ENCODE data around the gene RNH1.

RNH1 gene

DNA sequence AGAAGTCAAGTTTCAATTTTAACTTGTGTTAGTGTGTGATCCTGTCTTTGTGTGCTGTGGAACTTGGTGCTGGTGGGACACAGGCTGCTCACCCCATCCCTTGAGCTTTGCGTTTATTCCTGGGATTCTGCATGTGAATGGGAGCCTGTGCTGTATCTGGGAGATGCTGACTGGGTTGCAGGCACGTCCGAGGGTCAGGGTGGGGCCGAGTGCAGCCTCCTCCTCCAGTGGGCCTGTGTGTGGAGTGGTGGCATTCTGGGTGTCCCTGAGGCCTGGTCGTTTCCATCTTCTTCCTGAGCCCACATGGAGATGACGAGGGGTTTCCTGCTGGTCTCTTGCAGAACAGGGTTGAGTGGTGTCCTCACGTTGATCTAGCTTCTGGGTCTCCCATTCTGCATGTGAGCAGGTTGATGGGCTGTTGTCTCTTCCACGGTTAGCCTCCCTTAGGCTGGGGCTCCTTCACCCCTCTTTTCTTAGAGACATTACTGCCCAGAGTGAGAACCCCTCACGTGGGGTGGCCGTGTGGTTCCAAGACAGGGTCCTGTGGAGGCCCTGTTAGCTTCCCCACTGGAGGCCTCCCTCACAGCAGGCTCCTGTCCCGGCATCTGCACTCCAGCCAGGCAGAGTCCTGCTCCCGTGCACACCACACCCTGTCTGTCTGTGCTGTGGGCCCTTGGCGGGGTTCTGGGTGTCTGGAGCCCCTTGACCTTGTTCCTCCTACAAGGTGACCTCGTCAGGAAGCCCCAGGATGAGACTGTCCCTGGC is 52.1 kb downstream of the RNH1 start:
- no peak for DNase-seq

DNA sequence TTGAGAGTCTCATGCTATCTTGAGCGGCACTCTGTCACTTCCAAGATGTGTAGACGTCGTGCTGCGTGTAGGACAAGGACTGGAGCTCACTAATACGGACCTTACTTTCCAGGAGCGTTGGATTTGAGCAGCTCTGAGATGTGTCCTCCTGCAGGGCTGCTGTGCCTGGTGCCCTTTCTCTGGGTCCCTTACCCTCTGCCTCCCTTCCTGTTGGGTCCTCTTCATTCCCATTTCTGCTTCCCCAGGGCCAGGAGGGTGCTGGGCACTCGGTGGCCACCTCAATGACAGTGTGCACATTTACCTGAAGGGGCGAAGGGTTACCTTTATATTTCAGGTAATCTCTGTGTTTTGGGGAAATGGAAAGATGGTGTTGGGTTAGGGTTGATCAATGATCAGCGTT is 53.0 kb downstream of the RNH1 start:
- DNase-seq = no peak

DNA sequence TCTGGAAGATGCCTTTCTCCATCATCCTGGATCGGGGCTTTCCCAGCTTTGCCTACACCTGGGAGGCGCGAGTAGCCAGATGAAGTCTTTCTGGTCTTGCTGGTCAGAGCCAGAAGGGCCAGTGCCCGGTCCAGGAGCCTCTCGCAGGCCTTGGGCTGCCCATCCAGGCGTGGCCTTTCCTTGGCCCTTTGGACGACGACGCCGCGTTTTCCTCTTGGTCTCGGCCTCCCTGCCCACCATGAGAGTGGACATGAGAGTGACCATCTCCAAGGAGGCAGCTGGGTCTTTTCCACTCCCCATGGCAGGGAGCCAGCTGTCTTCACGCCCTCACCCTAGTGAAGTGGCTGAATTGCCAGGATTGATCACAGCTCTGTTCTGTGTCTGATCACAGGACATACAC is 53.5 kb downstream of the RNH1 start:
- no peak for DNase-seq

DNA sequence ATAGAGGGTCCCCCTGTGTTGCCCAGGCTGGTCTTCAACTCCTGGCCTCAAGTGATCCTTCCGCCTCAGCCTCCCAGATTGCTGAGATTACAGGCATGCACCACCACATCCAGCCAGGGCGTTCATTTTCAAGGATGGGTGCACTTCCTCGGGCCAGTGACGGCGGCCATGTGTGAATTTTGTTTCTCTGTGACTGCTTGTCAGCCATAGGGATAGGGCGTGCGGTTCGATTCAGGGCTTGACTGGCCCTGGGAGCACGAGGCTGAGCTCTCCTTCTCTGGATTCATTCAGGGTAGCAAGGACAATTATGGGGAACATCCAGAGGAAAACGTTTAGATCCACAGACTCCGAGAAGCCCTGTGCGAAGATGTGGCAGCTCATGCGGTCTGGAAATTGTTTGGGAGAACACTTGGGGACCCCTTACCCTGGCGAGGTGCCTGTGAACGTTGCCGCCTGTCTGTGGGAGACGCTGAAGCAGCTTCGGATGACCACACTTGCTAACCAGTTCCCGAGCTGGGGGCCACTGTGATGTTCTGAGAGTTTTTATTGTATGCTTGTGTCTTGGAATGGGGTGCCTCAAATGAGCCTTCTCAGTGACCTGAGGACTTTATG is 54.0 kb downstream of the RNH1 start:
- no peak for DNase-seq

DNA sequence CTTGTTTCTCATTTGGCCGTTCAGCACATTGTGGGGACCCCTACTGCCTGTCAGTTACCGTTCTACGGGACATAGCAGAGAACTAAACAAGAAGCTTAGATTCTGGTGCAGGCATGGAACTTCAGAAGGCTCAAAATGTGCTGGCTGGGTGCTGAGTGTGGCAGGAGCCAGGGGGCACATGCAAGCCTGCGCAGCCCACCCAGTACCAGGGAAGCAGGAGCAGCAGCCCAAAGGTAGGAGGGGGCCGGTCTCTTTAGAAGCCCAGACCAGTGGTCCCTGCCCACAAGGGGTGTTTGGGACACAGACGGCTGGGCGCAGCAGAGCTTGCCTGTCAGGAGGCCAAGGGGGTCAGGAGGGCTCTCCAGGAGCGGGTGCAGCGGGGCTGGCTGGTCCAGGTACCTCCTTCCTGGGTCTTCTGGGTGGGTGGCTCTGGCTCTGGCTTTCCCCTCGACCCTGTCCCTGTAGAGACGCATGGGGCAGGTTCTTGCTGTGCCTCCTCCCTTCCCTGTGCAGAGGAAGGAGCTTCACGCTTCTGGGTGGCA is 54.8 kb downstream of the RNH1 start:
- DNase-seq = no peak

DNA sequence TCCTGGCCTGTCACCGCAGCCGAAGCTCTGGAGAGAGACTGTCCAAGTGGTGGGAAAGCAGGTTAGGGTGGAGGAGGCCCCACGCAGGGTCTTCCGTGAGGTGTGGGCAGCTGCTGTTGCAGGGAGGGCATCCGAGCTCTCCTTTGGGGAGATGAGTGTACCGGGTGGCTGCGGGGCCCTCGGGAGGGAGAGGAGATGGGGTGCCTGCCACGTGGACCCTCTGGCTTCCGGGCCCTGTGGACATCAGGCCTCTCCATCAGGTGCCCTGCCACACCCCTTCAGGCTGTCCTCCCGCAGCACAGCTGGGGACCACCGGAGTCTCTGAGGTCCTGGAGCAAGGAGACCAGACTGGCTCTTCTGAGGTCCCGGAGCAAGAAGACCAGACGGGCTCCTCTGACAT is 55.3 kb downstream of the RNH1 start:
- no peak for DNase-seq

DNA sequence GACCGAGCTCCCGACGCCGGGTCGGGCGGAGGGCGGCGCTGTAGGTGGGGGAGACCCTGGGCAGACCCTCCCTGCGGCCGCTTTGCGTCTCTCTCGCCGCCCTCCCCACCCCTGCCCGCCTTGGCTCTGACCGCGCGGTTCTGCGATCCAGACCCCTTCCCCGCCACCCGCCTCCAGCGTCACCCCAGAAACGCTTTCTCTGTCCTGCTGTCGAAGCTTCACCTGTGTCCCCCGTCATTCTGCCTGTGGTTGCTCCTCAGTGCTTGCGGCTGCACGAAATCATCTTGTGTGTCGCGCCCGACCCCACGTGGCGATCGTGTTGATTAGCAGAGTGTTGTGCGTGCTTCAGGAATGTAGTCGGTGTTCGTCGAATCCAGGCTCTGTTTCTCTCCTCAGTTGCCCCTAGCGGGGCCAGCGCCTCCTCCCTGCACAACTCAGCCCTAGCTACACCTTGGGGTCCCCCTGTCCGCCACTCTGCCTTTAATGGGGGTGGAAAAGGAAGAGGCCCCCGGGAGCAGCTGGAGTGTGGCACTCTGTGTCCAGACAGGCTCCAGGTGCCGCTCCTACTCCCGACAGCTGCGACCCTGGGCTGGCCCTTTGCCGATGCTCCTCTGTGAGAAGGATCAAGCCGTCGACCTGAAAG is 56.1 kb downstream of the RNH1 start:
- DNase-seq = peak; percentile 80

DNA sequence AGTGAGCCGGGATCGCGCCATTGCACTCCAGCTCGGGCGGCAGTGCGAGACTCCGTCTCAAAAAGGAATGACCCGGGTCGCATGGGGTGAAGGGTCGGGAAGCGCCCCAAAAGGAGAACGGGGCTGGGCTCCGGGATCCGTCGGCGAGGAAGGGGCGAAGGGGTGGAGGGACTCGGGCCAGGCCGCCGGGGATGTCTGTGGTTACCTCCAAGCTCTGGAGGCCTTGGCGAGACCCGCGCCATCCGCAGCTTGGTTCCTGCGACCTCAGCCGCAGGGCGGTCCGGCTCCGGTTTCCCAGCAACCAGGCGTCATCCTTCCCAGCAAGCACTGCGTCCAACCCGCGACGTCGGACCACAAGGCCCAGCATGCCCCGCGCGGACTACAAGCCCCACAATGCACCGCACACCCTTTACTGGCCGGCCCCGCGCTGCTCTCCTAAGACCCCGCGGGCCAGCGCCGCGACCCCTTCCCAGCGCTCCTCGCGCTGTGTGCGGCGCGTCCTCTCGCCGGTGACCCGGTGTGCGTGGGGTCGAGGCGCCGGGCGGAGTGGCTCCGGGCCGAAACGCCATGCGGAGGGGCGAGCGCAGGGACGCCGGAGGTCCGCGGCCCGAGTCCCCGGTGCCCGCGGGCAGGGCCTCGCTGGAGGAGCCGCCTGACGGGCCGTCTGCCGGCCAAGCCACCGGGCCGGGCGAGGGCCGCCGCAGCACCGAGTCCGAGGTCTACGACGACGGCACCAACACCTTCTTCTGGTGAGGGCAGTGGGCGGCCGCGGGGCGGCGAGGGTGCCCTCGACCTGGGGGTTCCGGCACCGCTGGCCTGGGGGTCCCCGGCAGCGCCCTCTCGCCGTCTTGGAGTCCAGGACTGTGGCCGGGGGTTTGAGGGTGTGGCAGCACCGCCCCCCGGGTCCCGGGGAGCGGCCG is 56.9 kb downstream of the RNH1 start, which contains the start of gene PTDSS2:
TSS of gene PTDSS2 (plus strand) at position 391 of the 920 bp plus-strand sequence. CDS start at position 568, 177 bp downstream.
- DNase-seq = peak; percentile 93

DNA sequence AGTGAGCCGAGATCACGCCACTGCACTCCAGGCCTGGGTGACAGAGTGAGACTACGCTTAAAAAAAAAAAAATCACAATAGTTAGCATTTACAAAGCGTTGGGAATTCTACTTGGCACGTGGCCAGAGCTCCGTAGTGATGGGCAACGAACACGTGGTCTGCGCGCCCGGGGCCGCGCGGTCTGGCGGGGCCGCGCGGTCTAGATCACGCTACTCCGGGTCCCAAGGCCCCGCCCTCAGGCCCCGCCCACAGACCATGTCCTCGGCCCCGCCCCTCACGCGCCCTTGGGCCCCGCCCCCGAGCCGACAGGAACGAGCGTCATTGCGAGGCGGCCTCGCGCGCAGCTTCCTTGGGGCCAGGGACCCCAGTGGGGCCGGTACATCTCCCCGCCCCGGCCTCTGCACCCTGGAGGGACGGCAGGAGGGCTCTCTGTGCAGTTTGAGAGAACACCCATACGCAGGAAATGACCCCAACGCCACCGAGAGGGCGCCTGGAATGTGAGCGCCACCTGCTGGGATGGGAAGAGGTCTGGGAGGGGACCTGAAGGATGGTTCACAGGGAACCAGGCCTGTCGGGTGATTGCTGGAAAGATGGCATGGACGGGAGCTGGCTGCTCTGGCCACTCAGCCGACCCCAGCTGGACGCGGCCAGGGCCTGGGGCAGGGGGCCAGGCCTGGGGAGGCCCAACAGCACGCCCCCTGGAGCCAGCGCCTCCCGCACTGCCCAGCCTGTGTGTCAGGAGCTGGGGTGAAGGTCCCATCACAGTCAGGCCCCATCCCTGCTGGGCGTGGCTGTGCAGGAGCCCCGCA is 58.9 kb downstream of the RNH1 start:
- DNase-seq = peak; percentile 96

DNA sequence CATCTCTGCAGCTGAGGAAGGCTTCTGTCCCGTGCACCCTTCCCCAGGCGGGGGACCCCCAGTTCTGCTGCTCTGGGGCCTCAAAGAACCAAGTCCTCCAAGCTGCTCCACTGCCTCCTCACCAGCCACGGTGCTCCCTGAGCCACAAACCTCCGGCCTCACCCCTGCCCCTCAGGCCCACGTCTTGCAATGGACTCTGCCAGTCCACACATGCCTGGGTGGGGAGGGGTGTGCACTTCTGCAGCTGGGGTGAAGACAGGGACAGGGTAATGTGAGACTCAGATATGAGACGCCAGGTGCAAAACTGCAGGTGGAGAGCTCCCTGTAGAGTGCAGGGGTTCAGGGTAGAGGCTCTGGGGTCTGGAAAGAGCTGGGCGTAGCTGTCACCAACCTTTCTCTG is 60.2 kb downstream of the RNH1 start:
- DNase-seq = no peak

DNA sequence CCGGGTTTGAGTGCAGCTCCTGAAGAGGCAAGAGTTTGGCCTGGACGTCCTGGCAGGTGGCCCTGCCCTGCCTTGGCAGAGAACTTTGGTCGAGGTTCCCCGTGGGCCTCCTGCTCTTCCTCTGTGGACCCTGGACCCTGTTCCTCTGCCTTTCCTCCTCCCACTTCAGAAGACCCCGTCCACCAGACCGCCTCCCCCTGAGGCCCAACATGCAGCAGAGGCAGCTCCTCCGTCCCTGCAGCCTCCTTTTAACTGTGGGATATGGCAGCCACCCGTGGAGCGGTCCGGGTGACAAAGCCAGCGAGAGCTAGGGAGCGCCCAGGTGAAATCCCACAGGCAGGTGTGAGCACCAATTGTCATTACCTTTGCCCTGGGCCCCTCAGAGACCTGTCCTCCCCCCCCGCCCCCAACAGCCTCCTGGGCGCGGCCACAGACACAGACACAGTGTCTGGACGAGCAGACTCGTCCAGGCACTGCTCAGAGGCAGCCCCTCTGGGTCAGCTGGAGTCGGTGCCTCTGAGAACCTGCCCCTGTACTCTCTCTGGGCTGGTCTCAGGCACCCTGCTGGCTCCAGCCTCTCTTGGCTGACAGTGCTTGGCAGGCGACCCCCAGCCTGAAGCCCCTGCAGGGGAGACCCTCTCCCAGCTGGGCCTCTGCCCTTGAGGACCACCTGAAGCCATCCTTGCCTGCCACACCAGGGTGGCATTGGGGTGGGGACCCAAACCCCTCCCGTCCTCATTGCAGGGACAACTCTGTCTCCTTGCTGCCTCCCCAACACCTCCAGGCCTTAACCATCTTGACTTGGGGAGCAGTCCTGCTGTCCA is 61.1 kb downstream of the RNH1 start:
- DNase-seq = no peak

All from activated CD4-positive, alpha-beta T cell treated with anti-CD3 and anti-CD28 coated beads, Interleukin-2, amount 50 U/mL, for 1 hour (primary cell).